Spleen (tissue), 11 donors: ENCODE measurements around the gene TERB2. TPM values are rescaled to one million over a fixed set of nuclear protein-coding genes. Genes with fewer than 3 reads are reported as not detected.

Source experiments
- DNase-seq: peaks from one replicate; pipeline ENCODE4 v3.0.0-alpha.2; 2020
- H3K27ac ChIP-seq, 8 donors: fragments of 200-600 bp; sonication (generic) in 7 of 8; 1 replicate in 4 of 8; 2 replicates in 4 of 8; pipeline versions ENCODE4 v1.5.0 to v1.8.0; 2016 to 2021; ENCODE audit warnings: inconsistent platforms in 4 of 8, mild to moderate bottlenecking in 4 of 8, moderate library complexity in 1 of 8
- H3K27me3 ChIP-seq, 7 donors: fragments of 200-600 bp; sonication (generic) in 6 of 7; replicated peaks in 1 of 7; 1 replicate in 4 of 7; 2 replicates in 3 of 7; pipeline versions ENCODE4 v1.5.0 to v1.8.0; 2016 to 2021; ENCODE audit warnings: inconsistent platforms in 3 of 7, mild to moderate bottlenecking in 1 of 7
- H3K36me3 ChIP-seq, 6 donors: fragments of 200-600 bp; sonication (generic) in 5 of 6; 1 replicate in 4 of 6; 2 replicates in 2 of 6; pipeline versions ENCODE4 v1.5.0 to v1.8.0; 2016 to 2021; ENCODE audit warnings: inconsistent platforms in 2 of 6
- H3K4me1 ChIP-seq, 6 donors: fragments of 200-600 bp; sonication (generic) in 5 of 6; 1 replicate in 3 of 6; 2 replicates in 3 of 6; pipeline versions ENCODE4 v1.5.0 to v1.8.0; 2016 to 2021; ENCODE audit warnings: inconsistent platforms in 3 of 6
- H3K4me3 ChIP-seq, 8 donors: fragments of 200-600 bp; sonication (generic) in 7 of 8; 1 replicate in 4 of 8; 2 replicates in 4 of 8; pipeline versions ENCODE4 v1.5.0 to v1.8.0; 2016 to 2021; ENCODE audit warnings: inconsistent platforms in 4 of 8, mild to moderate bottlenecking in 4 of 8, moderate library complexity in 2 of 8
- H3K9me3 ChIP-seq, 8 donors: fragments of 200-600 bp; sonication (generic) in 7 of 8; 1 replicate in 4 of 8; 2 replicates in 4 of 8; pipeline versions ENCODE4 v1.5.0 to v1.8.0; 2016 to 2021; ENCODE audit warnings: inconsistent platforms in 4 of 8
- CTCF ChIP-seq, 11 experiments: fragments of 200-600 bp in 7 of 11; fragments of 450-650 bp in 4 of 11; sonication (generic) in 4 of 11; IDR thresholded peaks in 8 of 11; conservative IDR thresholded peaks in 3 of 11; 1 replicate in 7 of 11; 2 replicates in 4 of 11; pipeline versions ENCODE4 v1.4.0 to v1.8.0; 2016 to 2021; ENCODE audit warnings: antibody characterized with exemption in 11 of 11, inconsistent platforms in 4 of 11, mild to moderate bottlenecking in 1 of 11
- POLR2A ChIP-seq, 3 donors: fragments of 450-650 bp; IDR thresholded peaks; one replicate each; pipeline ENCODE4 v1.5.1; 2017; ENCODE audit warnings: antibody characterized with exemption in 3 of 3, mild to moderate bottlenecking in 1 of 3
- POLR2AphosphoS5 ChIP-seq, 3 donors: sonication (generic); formaldehyde crosslinking; IDR thresholded peaks; one replicate each; pipeline ENCODE4 v1.5.1; 2017; ENCODE audit warnings: antibody characterized with exemption in 3 of 3
- WGBS, 5 donors: extraction: QIAGEN DNeasy Blood & Tissue Kit in 3 of 5; methylation state at CpG; one replicate each; pipeline versions ENCODE4 v1.1.5 to v1.1.7; 2013 to 2018; 5-methylcytosine and 5-hydroxymethylcytosine counted together
- intact Hi-C: fragments of 100-400 bp; cut with DNase I; formaldehyde crosslinking; loops from one replicate; pipeline ENCODE4 v1.15.0; 2023; ENCODE audit warnings: low total_unique reads
- polyA plus RNA-seq, 3 donors: library from polyadenylated mRNA; stranded (reverse); fragments of 200-250 nt; gene quantifications; one replicate each; pipeline ENCODE4 v1.2.1, GENCODE V29; 2013
- small RNA-seq, 4 donors: library from RNA; depleted of rRNA; stranded (forward); fragments of <200 nt; gene quantifications; one replicate each; pipeline ENCODE3, GENCODE V24; 2016
- total RNA-seq, 7 donors: library from RNA; depleted of rRNA in 3 of 7; stranded (reverse); fragments of >200 nt in 3 of 7; fragmentation: NEBNext Ultra II Directional in 4 of 7; extraction: Animal tissue kit (Norgen Biotek cat#: 25700) in 4 of 7; gene quantifications; one replicate each; pipeline versions ENCODE4 v1.1.0 to v1.2.1, GENCODE V29; 2016 to 2021
- donor health status: healthy with polysubstance abuse.
- donor health status: DM: no; HTN: no; CAD: no; lungs with moderate emphysema.
- donor health status: DM: no; HTN: no; CAD: no.
- donor health status: Bipolar disorder and iron deficiency.
- donor health status: healthy.
- donor health status: DM: no; HTN: no; CAD: no.
- donor health status: DM: yes; HTN: yes; CAD: no.

Gene TERB2
- total and polyA plus RNA-seq, 10 donors: not detected

- WGBS, 5 donors: 73 to 84% (median 83%) methylated on average over 5 of the region's 5 CpGs
- no peak overlapping the region for H3K27ac ChIP-seq
These were observed 70.2 kb downstream of the TERB2 start for GRCh38 chr15:45026651-45027190.

GRCh38 chr15:45027220-45027619, 70.7 kb downstream of the TERB2 start:
- no peak overlapping the region for H3K27ac ChIP-seq
- intact Hi-C loops: no loop called here
- no peaks in the 10 kb centered on the region for H3K9me3 ChIP-seq
- H3K4me3 ChIP-seq: no peak overlapping the region
- no peaks in the 10 kb centered on the region for H3K27me3 ChIP-seq
- 86 to 95% (median 91%) methylated on average over 4 of the region's 4 CpGs for WGBS, 5 donors
- TF ChIP-seq POLR2A (IDR thresholded peaks at IDR 0.05) (no peak), POLR2AphosphoS5 (IDR thresholded peaks at IDR 0.05) (no peak), CTCF (IDR thresholded peaks at IDR 0.05 in 8 of 11, conservative IDR thresholded peaks at IDR 0.05 in 3 of 11) (no peak)
- peaks cover 7 to 31% (median 15%) of the 10 kb centered on the region in 6 donors for H3K4me1 ChIP-seq
- H3K36me3 ChIP-seq: peaks cover 0 to 7% (median 0%) of the 10 kb centered on the region in 6 donors
- DNase-seq: no peak

More at GRCh38 chr15:45026651-45027190, 70.2 kb downstream of the TERB2 start:
- H3K36me3 ChIP-seq: peaks cover 0 to 7% (median 0%) of the 10 kb centered on the region in 6 donors
- DNase-seq: no peak
- H3K27me3 ChIP-seq: no peaks in the 10 kb centered on the region
- no peaks in the 10 kb centered on the region for H3K9me3 ChIP-seq
- TF ChIP-seq CTCF (IDR thresholded peaks at IDR 0.05 in 8 of 11, conservative IDR thresholded peaks at IDR 0.05 in 3 of 11) (no peak), POLR2A (IDR thresholded peaks at IDR 0.05) (no peak), POLR2AphosphoS5 (IDR thresholded peaks at IDR 0.05) (no peak)
- intact Hi-C loops: no loop called here
- H3K4me3 ChIP-seq: no peak overlapping the region
- peaks cover 7 to 36% (median 17%) of the 10 kb centered on the region in 6 donors for H3K4me1 ChIP-seq

Small RNA genes lying within 50 kb of the gene (small RNA-seq; reads per million reads assigned to genes)
- gene RNU1-78P (0 reads per million in 4 donors), gene RNU6-1108P (0 reads per million in 4 donors), gene RNU6-1332P (0 reads per million in 4 donors), gene RNU6-966P (0 reads per million in 4 donors)

Other genes with a start within 250 kb of the TERB2 start
- gene PATL2, start 245.4 kb upstream of the TERB2 start, total RNA-seq: 10 to 100 TPM; 17.0 to 36.9 (median 28.3) TPM
- gene PATL2, start 245.4 kb upstream of the TERB2 start, polyA plus RNA-seq: 10 to 100 TPM; 26.0 to 64.2 (median 35.6) TPM
- gene B2M, start 245.2 kb upstream of the TERB2 start, total RNA-seq: over 10,000 TPM in 1 of 7 donors, 1,000 to 10,000 TPM in 6; 5,238 to 10,333 (median 6,268) TPM
- gene B2M, start 245.2 kb upstream of the TERB2 start, polyA plus RNA-seq: 1,000 to 10,000 TPM; 3,969 to 5,676 (median 5,369) TPM
- 10 to 100 TPM; 24.7 to 54.9 (median 46.9) TPM for gene TRIM69, start 220.2 kb upstream of the TERB2 start, total RNA-seq
- gene TRIM69, start 220.2 kb upstream of the TERB2 start, polyA plus RNA-seq: 10 to 100 TPM; 16.4 to 44.5 (median 22.3) TPM
- 10 to 100 TPM in 2 of 7 donors, 1 to 10 TPM in 5; 4.5 to 12.5 (median 8.8) TPM for gene SORD, start 66.5 kb downstream of the TERB2 start, total RNA-seq
- 1 to 10 TPM; 2.6 to 4.8 (median 4.2) TPM for gene SORD, start 66.5 kb downstream of the TERB2 start, polyA plus RNA-seq
- not detected for gene DUOX2, start 157.5 kb downstream of the TERB2 start, total RNA-seq
- gene DUOX2, start 157.5 kb downstream of the TERB2 start, polyA plus RNA-seq: under 1 TPM in 1 of 3 donors, not detected in 2; 0.10 TPM
- gene DUOXA2, start 157.6 kb downstream of the TERB2 start, total RNA-seq: not detected
- under 1 TPM in 1 of 3 donors, not detected in 2; 0.06 TPM for gene DUOXA2, start 157.6 kb downstream of the TERB2 start, polyA plus RNA-seq
- under 1 TPM in 2 of 7 donors, not detected in 5; 0.30 to 0.38 TPM for gene DUOXA1, start 173.2 kb downstream of the TERB2 start, total RNA-seq
- under 1 TPM; 0.03 to 0.10 (median 0.04) TPM for gene DUOXA1, start 173.2 kb downstream of the TERB2 start, polyA plus RNA-seq
- gene DUOX1, start 173.3 kb downstream of the TERB2 start, total RNA-seq: under 1 TPM in 2 of 7 donors, not detected in 5; 0.09 to 0.28 TPM
- gene DUOX1, start 173.3 kb downstream of the TERB2 start, polyA plus RNA-seq: under 1 TPM; 0.04 to 0.19 (median 0.06) TPM
- gene SHF, start 231.3 kb downstream of the TERB2 start, total RNA-seq: 1 to 10 TPM; 5.1 to 8.8 (median 5.8) TPM
- gene SHF, start 231.3 kb downstream of the TERB2 start, polyA plus RNA-seq: 1 to 10 TPM; 1.9 to 4.3 (median 2.4) TPM